HG02981 (cell line): ENCODE results near the gene FGF5.
"Not testable (repeated sequence)": the region's sequence is repeated elsewhere in the genome, so short reads cannot be mapped to it uniquely, and the experiment has no call there.

ENCODE experiments used
- ATAC-seq: cut with Tn5 transposase; IDR thresholded peaks from one replicate; pipeline ENCODE4 v1.9.1; 2021; ENCODE audit warnings: mild to moderate bottlenecking, moderate library complexity; ENCODE audit not compliant: unreplicated experiment

The FGF5 gene

DNA sequence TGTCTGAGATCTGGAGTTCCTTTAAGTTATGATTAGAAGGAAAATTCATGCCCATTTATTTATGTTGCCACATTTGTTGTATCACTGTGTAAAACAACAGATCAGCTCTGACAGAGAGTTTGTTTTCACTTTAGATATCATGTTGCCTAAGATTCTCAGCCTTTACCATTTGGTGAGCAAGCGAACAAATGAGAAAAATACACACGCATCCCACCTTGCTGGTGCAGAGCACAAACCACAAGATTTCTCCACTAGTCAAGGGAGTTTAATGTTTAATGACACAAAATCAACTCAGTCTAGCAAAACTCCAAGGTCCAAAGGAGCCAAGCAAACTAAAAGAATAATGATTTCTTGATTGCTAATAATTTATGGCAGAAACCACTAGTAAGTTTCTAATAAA lies 27.7 kb downstream of the FGF5 start:
- no peak for ATAC-seq

DNA sequence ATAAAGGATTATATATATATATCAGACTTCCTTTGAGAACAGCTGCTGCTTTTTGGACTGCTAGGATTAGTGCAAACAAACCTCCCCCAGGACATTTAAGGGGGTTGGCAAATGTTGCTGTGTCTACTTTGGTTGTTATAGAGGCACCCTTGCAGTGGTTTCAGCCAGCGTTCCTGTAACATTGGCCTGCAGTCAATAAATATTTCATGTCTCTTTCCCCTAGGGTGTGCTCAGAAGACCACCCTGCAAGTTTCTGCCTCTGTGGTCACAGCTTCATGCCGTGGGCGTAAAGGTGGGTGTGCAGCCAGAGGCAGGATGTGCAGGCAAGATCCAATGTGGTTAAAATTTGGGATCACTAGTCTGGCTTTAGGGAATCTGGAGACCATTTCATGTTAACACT lies 28.9 kb downstream of the FGF5 start:
- ATAC-seq, result no peak

DNA sequence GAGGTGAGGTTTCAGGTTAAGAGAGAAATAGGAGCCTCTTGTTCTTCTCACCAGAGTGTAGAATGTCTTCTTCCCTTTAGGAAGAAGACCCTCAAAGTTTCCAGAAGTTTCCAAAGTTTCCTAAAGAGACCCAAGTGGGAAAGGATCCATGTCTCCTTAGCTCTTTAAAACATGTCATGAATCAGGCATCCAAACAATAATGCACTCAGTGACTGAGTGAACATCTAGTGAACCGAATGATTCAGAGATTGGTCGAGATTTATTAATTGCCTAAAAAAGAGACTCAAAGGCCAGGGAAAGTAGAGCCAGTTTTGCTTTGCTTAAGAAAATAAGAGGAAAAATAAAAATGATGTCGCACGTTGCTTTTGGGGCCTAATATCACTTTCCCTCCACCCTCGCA lies 29.4 kb downstream of the FGF5 start:
- ATAC-seq, result no peak

DNA sequence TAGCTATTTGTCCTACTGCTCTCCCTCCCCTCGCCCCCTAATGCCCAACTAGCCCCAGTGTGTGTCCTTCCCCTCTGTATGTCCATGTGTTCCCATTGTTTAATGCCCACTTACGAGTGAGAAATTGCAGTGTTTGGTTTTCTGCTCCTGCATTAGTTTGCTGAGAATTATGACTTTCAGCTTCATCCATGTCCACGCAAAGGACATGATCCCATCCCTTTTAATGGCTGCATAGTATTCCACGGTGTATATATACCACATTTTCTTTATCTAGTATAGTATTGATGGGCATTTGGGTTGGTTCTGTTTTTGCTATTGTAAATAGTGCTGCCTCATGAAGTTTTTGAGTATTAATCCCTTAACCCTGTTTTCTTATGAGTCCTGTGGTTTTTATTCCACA lies 35.4 kb downstream of the FGF5 start:
- ATAC-seq, result no peak

DNA sequence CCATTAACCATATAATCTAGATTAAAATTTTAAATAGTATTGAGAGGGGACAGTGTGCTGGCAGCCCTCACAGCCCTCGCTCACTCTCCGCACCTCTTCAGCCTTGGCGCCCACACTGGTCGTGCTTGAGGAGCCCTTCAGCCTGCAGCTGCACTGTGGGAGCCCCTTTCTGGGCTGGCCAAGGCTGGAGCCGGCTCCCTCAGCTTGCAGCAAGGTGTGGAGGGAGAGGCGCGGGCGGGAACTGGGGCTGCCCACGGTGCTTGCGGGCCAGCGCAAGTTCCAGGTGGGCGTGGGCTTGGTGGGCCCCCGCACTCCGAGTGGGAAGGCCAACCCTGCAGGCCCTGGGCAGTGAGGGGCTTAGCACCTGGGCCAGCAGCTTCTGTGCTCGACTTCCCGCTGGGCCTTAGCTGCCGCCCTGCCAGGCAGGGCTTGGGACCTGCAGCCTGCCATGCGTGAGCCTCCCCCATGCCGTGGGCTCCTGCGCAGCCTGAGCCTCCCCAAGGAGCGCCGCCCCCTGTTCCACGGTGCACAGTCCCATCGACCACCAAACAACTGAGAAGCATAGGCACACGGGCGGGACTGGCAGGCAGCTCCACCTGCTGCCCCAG lies 36.3 kb downstream of the FGF5 start:
- ATAC-seq, result no peak

DNA sequence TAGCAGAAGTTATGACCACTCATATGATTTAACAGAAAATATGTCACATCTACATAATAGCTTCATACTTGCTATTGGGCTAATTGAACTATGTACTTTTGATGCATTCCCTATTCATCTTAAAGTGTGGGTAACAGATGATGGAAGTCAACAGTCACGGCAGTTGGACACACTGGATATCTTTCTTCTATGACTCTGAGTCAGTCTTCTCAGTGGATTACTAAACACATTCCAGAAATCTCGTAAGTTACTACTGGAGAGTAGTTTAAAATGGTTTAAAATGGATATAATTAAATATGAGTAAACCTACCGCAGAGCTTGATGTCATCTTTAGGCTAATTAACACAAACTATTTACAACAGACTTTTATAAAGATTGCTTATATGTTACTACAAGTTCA lies 39.0 kb downstream of the FGF5 start:
- ATAC-seq, result no peak

DNA sequence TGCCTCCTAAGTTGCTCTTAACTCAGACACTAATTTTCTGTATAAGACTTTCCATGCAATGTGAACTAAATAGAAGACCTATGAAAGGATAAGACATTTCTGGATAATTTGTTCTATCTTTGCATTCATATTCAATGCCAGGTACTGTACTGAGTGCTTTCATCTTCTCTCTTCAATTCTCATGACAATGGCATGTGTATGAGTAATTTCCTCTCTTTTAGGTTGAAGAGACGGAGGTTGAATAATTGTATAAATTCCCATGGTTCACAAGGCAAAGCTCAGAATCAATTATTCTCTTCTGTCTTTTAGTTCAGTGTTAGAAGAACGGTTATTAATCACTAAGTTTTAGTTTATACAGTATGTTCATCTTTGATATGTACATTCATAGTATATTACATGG lies 39.8 kb downstream of the FGF5 start:
- no peak for ATAC-seq

DNA sequence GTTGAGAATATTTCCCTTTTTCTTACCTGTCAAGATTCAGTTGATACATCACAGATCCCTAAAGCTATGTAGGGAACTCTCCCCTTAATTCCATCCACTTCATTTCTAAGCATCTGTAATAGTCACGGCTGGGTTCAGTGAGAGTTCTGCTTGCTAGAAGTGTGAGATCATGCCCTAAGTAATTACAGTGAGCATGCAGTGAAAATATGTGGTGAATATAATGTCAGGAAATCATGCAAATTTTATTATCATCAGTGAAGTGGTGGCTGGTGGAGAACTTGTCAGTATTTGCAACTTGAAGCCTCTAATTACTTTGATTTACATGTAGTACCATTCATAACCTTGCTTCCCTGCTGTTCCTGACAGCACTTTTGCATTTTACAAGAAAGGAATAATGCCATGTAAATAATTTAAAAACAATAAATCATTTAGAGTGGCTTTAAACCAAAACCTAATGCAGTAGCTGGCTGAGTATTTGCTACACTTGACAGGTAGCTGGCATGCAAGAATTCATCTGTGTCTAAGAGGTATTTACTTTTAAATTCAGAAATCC lies 40.8 kb downstream of the FGF5 start:
- ATAC-seq, result no peak

DNA sequence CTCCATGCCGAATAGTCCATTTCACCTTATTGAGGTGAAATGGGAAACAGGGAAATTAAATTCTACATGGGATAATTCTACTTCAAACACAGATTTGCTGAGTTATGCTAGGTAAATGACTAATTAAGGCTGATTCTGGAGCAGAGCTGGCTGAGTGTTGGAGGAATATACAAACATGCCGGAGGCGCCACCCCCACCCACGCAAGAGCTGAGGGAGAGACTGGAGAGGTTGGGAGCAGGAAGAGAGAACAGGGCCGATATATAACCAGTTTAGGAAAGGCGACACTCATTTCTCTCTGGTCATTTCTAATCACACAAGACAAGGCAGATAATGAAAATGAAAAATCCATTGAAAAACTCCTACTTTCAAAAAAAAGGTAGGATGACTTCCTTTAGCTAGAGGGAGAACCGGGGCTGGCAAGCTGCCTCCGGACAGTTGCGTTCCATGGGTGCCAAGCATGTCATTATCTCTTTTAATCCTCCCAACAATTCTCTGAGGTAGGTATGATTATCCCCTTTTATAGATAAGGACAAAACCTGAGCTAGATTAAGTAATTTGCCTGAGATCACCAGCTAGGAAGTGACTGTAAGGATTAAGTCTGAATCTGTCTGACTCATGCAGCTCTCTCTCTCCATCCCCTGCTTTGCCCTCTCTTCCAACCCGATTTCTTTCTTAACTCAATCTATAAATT lies 41.5 kb downstream of the FGF5 start:
- no peak for ATAC-seq

DNA sequence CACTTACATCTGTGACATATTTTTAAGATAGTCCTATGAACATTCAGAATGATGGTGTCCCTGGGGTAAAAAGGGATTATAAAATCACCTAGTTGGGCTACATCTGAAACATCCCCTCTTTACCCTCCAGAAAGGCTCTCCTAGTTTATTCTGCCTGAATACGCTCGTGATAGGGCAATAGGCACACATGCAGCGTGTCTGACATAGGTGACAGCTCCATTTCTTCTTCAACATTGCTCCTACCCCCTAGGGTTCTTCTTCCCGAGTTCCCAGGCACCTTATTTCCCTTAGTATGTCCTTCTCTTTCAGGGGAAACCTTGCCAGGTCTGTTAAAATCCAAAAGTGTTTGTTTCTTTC lies 42.0 kb downstream of the FGF5 start:
- ATAC-seq, result no peak

DNA sequence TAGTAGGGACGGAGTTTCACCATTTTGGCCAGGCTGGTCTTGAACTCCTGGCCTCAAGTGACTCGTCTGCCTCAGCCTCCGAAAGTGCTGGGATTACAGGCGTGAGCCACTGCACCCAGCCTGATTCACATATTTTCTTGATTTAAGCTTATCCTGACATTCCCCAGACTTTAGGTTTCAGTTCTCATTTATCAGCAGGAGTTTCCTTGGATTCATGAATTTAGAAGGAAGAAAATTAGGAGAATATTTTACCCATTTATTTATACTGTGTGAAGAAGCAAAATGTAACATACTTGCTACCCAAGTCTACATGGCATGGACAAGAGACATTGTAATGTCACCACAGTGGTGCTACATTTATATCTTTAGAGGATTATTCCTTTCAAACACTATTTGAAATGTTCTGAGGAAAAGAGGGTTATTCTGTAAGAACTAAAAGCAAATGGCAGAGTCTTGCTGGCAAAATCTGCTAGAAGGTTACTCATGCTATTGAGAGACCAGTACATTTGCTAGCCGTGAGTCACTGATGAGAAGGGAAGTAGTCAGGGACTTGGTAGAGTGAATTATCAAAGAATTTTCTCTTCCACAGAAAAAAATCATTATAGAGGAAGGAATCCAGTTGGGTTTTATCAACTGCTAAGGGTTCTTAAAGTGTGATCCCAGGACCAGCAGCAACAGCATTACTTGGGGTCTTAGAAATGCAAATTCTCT lies 43.0 kb downstream of the FGF5 start:
- ATAC-seq, result no peak

DNA sequence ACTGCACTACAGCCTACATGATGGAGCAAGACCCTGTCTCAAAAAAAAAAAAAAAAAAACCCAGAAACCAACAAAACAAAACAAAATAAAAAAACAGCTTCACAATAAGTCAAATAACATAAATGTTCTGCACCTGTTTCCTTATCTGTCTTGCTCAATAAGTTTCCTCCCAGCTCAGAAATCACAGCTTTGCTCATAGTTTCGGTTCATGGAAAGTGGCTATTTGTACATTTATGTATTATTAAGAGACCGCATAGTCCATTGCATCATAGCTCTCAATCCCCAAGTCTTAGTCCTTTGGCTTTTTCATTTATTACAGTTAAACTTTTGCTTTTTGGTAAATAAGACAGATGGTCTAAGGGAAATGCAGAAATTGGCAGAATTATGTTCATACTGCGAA lies 44.7 kb downstream of the FGF5 start:
- ATAC-seq, result no peak

DNA sequence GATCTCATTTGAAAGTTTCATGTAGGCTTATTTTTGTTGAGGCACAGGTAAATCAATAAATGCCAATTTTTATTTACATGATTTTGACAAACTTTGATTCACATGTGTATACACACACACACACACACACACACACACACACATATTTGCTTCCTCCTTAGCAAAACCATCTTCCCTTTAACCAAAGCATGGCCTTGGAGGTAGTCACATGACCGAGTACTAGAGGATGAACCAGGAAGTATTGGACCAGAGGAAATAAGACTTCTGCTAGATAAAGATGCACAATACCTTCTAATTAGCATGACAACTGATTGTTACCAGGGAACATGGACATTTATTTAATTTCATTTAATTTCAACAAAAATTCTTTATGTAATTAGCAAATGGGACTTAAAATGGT lies 45.7 kb downstream of the FGF5 start:
- no peak for ATAC-seq

DNA sequence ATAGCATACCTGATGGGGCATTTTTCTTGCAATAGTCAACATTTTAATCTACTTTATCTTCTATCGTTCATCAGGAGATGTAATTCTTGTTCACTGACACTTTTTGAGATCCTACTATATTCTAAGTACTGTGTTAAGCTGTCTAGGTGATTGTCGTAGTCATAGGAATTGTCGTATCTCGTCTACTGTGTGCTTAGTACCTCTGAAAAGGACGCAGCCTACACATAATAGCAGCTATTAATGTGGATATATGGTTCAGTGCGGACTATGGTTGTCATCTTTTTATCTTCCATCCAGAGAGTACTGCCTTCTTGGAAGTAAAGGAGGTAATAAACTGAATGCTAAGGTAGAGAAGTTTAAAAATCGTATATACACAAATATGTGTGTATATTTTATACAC lies 47.2 kb downstream of the FGF5 start:
- no peak for ATAC-seq

DNA sequence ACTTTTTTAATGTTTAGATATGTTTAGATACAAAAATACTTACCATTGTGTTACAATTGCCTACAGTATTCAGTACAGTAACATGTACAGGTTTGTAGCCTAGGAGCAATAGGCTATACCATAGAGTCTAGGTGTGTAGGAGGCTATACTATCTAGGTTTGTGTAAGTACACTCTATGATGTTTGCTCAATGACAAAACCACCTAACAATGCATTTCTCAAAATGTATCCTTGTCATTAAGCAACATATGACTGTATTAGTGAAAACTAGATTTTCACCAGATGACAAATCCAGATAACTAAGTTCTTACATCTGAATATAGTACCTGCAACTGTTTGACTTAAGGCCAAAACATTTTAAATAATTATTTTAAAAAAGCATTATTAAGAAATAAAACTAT lies 49.4 kb downstream of the FGF5 start:
- not testable (repeated sequence) for ATAC-seq

DNA sequence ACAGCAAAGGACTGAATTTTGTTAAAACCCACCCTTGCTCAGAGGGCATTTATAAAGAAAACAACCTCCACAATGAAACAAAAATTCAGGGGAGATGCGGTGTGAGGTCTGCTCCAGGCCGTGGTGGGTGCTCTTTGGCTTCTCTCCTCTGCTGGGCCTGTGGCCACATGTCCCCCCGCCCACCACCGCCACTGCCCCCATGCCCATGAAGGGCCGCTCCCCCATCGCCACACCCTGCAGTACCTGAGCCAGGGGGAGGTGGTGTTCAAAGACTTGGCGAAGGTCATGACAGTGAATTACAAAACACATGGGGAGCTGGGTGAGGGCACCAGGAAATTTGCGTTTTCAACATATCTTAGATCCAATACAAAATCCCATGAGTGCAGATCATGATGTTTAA lies 54.9 kb downstream of the FGF5 start:
- no peak for ATAC-seq

DNA sequence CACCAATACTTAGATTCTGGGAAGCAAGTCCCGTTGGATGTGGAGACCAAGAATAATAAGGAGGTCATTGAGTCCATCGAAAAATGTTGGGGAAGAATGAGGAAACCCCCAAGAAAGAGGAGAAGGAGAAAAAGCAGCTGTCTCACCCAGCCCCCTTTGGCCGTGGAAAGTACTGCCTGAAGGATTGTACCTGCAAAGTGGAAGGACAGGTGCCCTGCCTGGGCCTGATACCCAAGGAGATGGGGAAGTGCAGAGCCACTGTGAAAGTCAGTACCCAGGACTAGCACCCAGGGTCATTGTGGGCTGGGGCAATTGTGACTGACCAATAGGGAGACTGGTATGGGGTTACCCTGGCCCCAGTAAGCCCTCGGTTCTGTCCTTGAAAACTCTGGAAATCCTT lies 55.3 kb downstream of the FGF5 start:
- ATAC-seq, result no peak

DNA sequence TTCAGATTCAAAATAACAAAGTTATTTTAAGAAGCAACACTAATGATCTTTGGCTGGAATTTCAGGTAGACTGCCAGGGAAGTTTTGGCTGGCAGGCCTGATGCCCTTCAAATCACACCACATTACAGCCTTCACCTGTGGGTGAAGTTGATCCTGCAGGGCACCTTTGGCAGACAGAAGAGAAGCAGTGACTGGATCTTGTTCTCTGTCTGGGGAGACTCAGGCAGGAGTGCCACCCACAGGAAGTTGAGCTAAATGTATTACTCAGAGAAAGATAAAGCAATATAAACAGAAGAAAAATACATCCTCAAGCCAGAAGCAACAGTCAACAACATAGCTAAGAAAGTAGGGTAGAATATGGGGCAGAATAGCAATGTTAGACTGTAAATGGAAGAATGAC lies 56.3 kb downstream of the FGF5 start:
- ATAC-seq, result no peak

DNA sequence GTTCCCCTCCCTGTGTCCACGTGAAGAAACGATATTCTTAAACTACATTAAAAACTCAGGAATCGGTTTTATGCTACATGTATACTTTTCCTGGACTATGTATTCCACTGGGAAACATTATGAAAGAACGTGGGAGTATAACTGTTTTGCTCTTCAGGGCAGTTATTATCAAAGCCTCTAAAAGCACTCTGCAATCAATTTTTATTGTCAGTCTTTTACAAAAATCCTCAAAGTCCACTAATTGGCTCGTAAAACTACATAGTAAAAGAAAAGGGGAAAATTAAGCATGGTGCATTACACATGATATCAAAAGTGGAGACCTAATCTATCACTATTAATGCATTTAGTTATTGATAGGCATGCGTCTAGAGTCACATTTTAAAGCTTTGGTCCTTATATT lies 57.7 kb downstream of the FGF5 start:
- no peak for ATAC-seq

DNA sequence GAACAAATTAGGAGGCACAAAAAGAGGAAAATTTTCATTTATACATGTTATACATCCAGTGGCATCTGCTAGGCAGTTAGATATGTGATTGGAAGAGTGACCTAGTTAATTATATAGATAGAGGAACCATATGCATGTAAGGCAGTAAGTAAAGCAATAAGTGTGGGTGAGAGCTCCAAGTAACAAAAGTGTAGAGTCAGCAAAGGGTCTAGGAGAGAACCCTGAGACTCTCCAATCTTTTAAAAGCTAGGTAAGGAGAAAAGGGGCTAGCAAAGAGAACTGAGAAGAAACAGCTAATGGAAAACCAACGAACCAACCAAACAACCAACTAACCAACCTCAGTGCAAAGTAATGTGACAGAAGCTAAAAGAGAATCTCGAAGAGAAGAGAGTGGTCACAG lies 65.2 kb downstream of the FGF5 start:
- no peak for ATAC-seq

DNA sequence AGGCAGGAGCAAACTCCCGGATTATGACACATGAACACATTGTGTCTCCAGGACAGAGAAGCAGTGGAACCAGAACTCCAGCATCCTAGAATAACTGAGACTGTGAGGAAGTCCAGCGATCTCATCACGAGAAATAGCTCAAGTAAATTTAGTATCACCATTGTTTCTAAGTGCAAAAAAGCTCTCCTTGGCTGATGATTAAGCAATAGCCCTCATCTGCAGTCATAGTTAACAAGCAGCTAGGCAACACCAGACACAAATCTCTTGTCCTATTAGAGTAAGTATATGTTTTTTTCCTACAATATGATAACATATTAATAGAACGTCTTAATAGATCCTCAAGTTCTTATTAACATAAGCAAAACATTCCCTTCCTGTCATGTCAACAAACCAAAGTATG lies 66.7 kb downstream of the FGF5 start:
- no peak for ATAC-seq

DNA sequence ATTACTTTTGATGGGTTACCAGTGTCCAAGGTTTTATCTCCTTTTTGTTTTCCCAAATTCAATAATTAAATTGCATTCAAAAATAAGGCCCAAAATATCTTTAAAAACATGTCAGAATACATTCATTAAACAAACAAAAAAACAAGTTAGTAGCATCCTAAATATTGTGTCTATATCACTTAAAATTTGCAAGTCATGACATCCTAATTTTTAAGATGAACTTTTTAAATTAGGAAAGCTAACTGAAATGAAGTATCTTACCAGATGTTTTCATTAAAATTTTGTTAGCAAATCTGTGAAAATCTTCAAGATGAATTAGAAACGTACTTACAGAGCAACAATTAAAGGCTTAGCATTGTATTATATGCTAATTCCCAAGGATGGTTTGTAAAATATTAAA lies 68.1 kb downstream of the FGF5 start:
- no peak for ATAC-seq
